Measurements from ENCODE around the gene PEAK1.

The PEAK1 gene

GRCh38 chr15:77355321-77355720, 64.6 kb downstream of the PEAK1 start:
- DNase-seq (ENCODE audit: low spot score): no peak

DNA sequence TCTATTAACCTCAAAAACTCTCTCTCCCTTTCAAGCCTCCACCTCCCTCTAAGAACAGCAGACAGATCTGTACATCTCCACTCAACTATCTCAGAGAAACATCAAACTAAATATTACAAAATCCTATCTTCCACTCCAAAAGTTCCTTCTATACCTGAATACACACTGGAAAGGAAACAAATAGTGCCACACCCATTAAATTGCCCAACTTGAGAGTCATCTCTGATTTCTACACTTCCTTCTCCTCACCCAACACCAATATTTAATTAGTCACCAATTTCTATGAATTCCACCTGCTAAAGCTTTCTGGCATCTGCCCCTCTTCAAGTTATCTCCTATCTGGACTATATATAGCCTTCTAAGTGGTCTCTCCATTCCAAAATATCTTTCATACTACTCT, 65.8 kb downstream of the PEAK1 start:
- DNase-seq (ENCODE audit: low spot score): no peak

GRCh38 chr15:77352887-77353286, 67.0 kb downstream of the PEAK1 start:
- no peak for DNase-seq (ENCODE audit: low spot score)

DNA sequence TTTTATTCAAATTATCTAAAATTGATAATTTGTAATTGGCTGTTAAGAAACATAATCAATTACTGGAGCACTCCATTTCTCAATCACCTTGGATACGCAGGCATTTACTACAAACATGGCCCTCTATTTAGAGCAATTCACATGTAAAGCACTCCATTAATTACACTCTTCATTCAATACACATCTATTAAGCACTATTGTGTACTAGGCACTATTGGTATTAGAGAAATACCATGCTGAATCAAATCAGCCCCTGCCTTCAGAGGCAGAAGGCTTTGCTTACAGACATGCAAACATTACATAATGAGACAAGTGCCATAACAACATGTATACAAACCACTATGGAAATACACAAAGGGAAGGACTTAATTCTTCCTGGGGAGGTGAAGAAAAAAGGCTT, 69.1 kb downstream of the PEAK1 start:
- no peak for DNase-seq (ENCODE audit: low spot score)

GRCh38 chr15:77349666-77350065, 70.2 kb downstream of the PEAK1 start:
- DNase-seq (ENCODE audit: low spot score): no peak

DNA sequence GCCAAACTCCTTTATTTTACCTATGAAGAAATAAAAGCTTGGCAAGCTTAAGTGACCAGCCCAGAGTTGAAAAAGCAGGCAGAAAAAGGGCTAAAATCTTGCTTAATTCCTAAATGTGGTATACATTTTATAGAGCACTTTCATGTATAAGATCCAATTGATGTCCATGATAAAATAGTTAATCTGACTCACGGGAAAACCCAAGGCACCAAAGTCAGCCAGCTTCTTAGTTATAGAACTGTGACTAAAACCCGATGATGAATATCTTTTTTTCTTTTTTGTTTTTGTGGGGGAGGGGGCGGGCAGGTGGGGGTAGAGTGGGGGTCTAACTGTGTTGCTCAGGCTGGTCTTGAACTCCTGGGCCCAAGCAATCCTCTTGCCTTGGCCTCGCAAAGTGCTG, 71.4 kb downstream of the PEAK1 start:
- no peak for DNase-seq (ENCODE audit: low spot score)

GRCh38 chr15:77347197-77347596, 72.7 kb downstream of the PEAK1 start:
- no peak for DNase-seq (ENCODE audit: low spot score)

DNA sequence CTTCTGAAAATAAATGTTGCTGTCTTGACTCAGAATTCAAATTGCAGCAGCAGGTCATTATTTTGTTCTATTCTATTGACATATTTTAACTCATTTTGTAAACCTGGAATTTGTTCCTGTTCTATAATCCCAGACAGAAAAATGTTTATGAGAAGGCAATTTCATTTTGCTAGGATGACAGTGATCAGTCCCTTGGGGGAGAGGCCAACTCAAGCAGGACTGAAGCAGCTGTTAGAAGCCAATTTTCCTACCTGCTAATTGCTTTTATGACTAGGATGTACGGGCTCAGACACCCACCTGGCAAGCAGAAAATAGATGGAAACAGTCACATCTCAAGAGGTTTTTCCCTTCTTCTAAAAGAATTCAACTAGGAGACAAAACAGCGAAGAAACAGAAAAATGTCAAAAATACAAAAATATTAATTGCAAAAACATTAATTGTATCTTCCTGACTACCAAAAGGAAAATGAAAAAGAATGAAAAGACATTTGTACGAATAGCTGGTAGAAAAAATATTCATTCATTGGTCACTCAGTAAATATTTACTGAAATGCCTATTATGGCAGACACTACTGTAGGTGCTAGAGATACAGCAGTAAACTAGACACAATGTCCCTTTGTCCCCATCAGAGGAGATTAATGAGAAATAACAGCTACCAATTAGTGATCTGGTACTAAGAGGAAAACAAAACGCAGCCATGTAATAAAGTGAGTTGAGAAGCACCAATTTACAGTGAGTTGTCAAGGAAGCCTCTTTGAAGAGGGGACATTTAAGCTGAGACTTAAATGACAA, 73.5 kb downstream of the PEAK1 start:
- DNase-seq (ENCODE audit: low spot score): no peak

DNA sequence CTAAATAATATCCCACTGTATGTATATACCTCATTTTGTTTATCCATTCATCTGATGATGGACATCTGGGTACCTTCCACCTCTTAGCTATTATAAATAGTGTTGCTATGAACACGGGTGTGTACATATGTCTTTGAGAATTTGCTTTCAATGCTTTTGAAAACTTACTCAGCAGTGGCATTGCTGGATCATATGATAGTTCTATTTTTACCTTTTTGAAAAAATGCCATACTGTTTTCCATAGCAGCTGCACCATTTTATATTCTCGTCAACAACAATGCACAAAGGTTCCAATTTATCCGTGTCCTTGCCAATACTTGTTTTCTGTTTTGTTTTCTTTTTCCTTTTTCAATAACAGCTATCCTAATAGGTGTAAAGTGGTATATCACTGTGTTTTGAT, 77.1 kb downstream of the PEAK1 start:
- DNase-seq (ENCODE audit: low spot score): no peak

DNA sequence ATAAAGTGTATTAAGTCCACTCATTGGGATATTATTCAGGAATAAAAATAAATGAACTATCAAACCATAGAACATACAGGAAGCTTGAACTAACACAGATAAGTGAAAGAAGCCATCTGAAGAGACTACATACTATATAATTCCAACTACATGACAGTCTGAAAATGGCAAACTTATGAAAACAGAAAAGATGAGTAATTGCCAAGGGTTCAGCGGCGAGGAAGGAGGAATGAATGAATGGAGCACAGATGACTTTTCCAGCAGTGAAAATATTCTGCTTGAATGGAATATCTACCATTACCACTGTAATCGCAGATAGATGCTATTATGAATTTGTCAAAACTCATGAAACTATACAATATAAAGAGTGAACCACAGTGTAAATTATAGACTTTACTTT, 79.7 kb downstream of the PEAK1 start:
- no peak for DNase-seq (ENCODE audit: low spot score)

- no peak for DNase-seq (ENCODE audit: low spot score)
These were observed 83.9 kb downstream of the PEAK1 start for GRCh38 chr15:77336006-77336405.

GRCh38 chr15:77335298-77335697, 84.6 kb downstream of the PEAK1 start:
- DNase-seq (ENCODE audit: low spot score): no peak

- DNase-seq (ENCODE audit: low spot score): no peak
These were observed 86.7 kb downstream of the PEAK1 start for GRCh38 chr15:77333166-77333565.

DNA sequence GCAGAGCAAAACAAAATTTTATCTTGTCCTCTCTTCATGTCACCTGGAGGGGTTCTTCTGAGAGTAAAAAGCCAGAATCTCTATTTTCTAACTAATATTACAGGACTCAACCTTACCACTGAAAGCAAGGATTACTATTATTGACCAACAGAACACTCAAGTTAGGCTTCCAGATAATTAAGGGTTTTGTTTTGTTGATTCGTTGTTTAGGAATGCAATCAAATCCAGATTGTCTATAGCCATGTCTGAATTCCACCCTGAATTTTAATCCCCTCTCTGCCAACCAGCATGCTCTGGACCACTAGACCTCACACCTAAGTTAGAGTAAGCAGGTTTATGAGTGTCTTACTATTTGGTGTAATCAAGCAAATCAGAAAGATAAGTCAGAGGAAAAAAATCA, 90.7 kb downstream of the PEAK1 start:
- no peak for DNase-seq (ENCODE audit: low spot score)

- DNase-seq (ENCODE audit: low spot score): no peak
These were observed 91.9 kb downstream of the PEAK1 start for GRCh38 chr15:77327844-77328529.

DNA sequence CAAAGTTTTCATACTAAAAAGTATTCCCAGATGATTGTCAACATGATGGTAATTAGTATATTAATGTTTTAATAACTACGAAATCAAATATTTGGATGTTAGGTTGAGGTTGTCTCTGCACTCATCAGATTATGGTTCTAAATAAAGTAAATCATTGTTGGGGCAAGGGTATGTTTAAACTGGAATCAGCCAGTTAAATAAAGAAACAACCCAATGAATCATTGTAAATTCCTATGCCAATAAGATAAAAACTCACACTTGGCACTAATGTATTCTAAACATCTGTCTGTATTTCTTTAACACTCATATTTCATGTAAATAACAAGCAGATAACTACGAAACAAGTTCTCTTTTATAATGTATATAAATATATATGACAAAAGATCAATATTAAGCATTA, 92.7 kb downstream of the PEAK1 start:
- DNase-seq (ENCODE audit: low spot score): no peak

- no peak for DNase-seq (ENCODE audit: low spot score)
These were observed 93.5 kb downstream of the PEAK1 start for GRCh38 chr15:77326366-77326765.

GRCh38 chr15:77312523-77312922, 107.4 kb downstream of the PEAK1 start:
- no peak for DNase-seq (ENCODE audit: low spot score)

GRCh38 chr15:77311618-77312398, 108.1 kb downstream of the PEAK1 start:
- DNase-seq (ENCODE audit: low spot score): no peak

DNA sequence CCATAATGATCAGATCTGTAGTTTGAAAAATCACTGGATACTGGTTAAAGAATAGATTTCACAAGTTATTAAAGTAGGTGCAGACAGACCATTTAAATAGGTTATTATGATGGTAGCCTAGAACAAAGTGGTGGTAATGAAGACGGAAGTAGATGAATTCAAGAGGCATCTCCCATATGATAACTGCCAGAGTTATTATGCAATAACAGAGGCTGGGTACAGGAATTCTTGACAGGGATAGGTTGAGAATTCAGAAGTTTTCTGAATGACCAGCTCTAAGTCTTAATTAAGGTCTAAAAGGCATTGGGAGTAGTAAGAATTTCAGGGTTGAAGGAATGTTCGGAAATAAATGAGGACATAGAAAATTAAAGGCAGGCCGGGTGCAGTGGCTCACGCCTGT, 108.9 kb downstream of the PEAK1 start:
- no peak for DNase-seq (ENCODE audit: low spot score)

- no peak for DNase-seq (ENCODE audit: low spot score)
These were observed 110.5 kb downstream of the PEAK1 start for GRCh38 chr15:77309392-77309791.

- DNase-seq (ENCODE audit: low spot score): no peak
These were observed 114.0 kb downstream of the PEAK1 start for GRCh38 chr15:77305953-77306352.

DNA sequence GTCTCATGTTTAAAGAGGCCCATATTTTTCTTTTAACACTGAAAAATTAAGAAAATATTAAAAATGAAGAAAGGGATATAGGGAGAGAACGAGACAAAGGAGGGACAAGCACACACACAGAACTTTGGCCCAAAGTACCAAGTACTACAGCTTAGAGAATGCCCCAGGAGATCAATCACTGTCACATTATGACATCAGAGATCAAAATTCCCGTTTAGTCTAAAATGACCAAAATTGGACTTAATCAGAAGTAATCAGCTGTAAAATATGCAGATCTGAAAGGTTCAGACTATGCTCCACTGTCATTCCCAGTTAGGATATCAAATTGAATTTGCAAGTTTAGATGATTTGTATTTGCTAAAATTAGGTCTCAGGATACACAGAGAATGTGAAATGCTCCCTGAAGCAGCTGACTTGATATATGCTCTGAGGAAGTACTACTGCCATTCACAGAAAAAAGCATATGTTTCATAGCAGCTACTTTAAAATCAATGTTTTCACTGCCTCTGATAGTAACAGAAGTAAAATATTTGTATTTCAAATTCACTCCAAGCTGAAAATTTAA, 123.0 kb downstream of the PEAK1 start:
- DNase-seq (ENCODE audit: low spot score): no peak

Measured in CD4-positive, alpha-beta T cell treated with Interleukin-15 for 4 hours (primary cell).